ENCODE measurements around the gene NEURL4. TPM values are rescaled to one million over a fixed set of nuclear protein-coding genes. Genes with fewer than 3 reads are reported as not detected.
"Not testable (repeated sequence)": the region's sequence is repeated elsewhere in the genome, so short reads cannot be mapped to it uniquely, and the experiment has no call there.

The NEURL4 gene
- total and polyA plus RNA-seq, 2 experiments from 2014 or later = 6.3 to 42.3 TPM

- TF ChIP-seq ZNF462 (CRISPR knock-in tag; IDR thresholded peaks at IDR 0.05) (0 out of 2 replicates have a peak, but pooled peaks have one; percentile 40), ZNF114 (CRISPR knock-in tag; IDR thresholded peaks at IDR 0.05) (no peak), NANOG (IDR thresholded peaks at IDR 0.05; ENCODE audit: borderline replicate concordance) (no peak)
These were observed 7.4 kb upstream of the NEURL4 start, which contains the start of gene ACAP1 (continued) for GRCh38 chr17:7336240-7337175.

GRCh38 chr17:7335765-7336164 is 6.6 kb upstream of the NEURL4 start:
- not testable (repeated sequence) for H4K20me1 ChIP-seq (replicated peaks; ENCODE audit: insufficient read depth); ATAC-seq; H3K27me3 ChIP-seq (ENCODE audit: insufficient read depth); H3K36me3 Mint-ChIP-seq (ENCODE audit: low read depth); H3K9me2 ChIP-seq (ENCODE audit: insufficient read depth); DNase-seq (ENCODE audit: low spot score); H3K79me2 ChIP-seq (replicated peaks; ENCODE audit: insufficient read depth); H3K36me3 ChIP-seq (ENCODE audit: insufficient read depth); H2AFZ ChIP-seq; H3K27me3 Mint-ChIP-seq (ENCODE audit: insufficient read depth, low read depth, poor library complexity); H3K9me3 Mint-ChIP-seq
- Histone ChIP-seq H3K4me1 (ENCODE audit: insufficient read depth) (peaks cover 20% of the 10 kb centered on the region), H3K4me2 (peak overlapping the region; percentile 78; the same call in 1 of the 2 replicates), H3K4me3 (peak overlapping the region; percentile 53; the same call in 1 of the 2 replicates), H3F3A (replicated peaks; ENCODE audit: low read depth) (peaks cover 31% of the 10 kb centered on the region), H3K27ac (ENCODE audit: low read depth) (peak overlapping the region; percentile 95; the same call in 1 of the 2 replicates)
- H3K4me3 Mint-ChIP-seq = peak overlapping the region; percentile 66; the same call in 2 of the 3 replicates
- peaks cover 31% of the 10 kb centered on the region for H3K4me1 Mint-ChIP-seq
- H3K27ac Mint-ChIP-seq = peak overlapping the region; percentile 87; the same call in 1 of the 2 replicates

Data from GM23338 (cell line).